Fibroblast of mammary gland (primary cell): ENCODE data around the gene LAMA3.

ENCODE experiments used
- DNase-seq: peaks from one replicate; pipeline ENCODE4 v3.0.0-alpha.2; 2010; ENCODE audit warnings: low read depth
- H3K4me3 ChIP-seq: 2 replicates; pipeline ENCODE4 v1.5.1; 2011; ENCODE audit warnings: low read depth, mild to moderate bottlenecking, low read length, moderate library complexity; ENCODE audit not compliant: control insufficient read depth
- TF ChIP-seq, protein P1 (sequence below): conservative IDR thresholded peaks from 2 replicates; pipeline ENCODE4 v1.5.1; 2011; ENCODE audit warnings: low read depth, low read length, inconsistent platforms; ENCODE audit not compliant: control insufficient read depth, insufficient read depth

The LAMA3 gene

DNA sequence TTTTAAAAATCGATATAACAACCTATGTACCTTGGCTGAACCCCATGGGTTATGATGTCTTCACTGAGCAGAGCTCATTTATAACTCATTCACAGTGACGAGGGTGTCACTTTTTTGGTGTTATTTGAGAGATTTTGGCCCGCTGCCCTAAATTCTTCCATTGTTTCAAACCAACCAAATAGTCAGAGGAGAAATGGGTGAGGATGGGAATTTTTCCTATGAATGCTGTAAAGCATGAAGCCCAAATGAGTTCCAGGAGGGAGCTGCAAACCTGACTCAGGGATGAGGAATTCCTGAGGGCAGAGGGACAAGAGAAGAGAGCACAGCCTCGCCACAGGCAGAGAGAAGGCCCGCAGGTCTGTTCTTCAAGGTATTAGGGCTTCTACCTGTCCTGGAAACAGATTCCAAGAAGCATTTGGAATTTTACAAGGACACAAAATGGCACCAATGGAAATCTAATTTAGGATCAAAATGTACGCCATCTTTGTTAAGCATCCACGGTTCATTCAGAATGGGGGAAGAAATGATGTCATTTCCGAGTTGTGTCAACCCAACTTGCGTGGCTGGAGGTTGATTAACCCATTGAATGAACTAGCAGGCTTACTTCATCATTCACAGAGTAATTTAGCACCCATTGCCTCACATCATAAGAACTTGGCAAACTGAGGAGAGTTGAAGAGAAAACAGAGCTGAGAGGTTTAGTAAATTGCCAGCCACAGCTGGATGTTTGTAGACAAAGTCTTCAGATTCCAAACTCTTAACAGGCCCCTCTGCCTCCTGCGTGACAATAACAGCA is 133.5 kb downstream of the LAMA3 start:
- TF ChIP-seq, protein P1, sequence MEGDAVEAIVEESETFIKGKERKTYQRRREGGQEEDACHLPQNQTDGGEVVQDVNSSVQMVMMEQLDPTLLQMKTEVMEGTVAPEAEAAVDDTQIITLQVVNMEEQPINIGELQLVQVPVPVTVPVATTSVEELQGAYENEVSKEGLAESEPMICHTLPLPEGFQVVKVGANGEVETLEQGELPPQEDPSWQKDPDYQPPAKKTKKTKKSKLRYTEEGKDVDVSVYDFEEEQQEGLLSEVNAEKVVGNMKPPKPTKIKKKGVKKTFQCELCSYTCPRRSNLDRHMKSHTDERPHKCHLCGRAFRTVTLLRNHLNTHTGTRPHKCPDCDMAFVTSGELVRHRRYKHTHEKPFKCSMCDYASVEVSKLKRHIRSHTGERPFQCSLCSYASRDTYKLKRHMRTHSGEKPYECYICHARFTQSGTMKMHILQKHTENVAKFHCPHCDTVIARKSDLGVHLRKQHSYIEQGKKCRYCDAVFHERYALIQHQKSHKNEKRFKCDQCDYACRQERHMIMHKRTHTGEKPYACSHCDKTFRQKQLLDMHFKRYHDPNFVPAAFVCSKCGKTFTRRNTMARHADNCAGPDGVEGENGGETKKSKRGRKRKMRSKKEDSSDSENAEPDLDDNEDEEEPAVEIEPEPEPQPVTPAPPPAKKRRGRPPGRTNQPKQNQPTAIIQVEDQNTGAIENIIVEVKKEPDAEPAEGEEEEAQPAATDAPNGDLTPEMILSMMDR = no peak
- DNase-seq = peak; percentile 66
- H3K4me3 ChIP-seq = no peak overlapping the region

DNA sequence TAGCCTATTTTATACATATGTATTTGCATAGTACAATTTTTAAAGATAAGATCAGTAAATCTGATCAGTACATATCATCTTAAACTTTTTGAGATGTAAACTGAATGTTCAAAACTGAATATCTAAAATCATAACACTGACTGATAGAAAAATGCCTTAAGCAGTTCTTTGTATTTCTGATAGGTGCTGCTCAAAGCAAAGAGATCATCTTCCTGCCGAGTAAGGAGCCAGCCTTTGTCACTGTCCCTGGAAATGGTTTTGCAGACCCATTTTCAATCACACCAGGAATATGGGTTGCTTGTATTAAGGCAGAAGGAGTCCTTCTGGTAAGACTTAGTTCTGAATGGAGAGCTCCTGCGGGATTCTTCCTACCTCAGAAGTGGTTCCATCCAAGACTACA is 135.0 kb downstream of the LAMA3 start:
- H3K4me3 ChIP-seq = no peak overlapping the region
- TF ChIP-seq, protein P1 = no peak
- peak; percentile 12 for DNase-seq

DNA sequence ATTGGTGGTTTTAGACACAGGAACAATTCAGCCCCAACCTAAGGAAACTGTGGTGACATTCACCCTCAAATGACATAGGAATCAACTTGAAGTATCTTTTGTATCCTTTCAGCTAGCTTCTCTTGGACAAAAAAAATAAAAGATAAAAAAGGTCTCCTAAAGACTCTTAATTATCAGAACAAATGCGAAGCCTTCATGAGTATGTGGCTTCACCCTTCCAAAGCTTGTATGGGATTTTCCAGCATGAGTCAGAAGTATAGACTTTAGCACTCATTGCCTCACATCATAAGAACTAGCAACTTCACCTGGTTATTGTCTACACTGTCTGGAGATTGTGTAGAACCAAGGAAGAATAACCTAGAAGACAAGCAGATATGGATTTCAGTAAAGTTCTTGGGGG is 135.4 kb downstream of the LAMA3 start:
- TF ChIP-seq, protein P1 = no peak
- peak; percentile 64 for DNase-seq
- no peak overlapping the region for H3K4me3 ChIP-seq

DNA sequence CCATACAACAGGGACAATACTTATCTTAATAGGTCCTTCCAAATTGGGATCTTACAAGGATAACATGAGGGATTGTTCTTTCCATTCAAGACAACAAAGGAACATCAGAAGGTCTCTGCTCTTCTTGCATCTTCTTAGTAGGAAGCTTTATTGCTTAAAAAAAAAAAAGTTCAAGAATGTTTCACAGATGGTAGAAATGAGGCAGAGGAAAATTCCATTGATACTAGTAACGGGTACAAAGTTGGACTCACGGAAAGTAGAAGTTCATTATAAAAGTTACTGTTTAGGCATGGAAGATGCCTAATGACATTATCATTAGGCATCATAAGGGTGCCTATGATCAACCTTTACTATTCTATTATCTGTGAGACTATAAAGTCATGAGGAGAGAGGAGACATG is 136.2 kb downstream of the LAMA3 start:
- DNase-seq = peak; percentile 62
- TF ChIP-seq, protein P1 = no peak
- H3K4me3 ChIP-seq = no peak overlapping the region

DNA sequence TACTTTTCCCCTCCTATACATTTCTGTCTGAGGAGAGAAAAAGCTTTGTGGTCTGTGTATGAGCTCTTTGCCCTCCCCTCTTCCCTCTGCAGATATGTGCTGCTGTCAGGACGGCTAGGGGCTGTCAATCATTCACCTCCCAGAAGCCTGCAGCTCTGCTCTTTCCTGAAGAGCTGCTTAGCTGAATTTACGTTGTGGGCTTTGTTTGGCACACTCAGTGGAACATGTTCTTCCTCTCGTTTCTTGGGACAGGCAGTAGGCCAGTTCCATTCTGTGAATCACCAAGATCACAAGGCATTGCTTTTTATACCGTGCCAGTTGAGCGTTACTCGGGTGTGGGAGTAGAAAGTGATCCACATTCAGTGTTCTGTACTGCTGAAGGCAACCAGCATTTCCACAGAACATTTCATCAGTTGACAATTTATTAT is 136.7 kb downstream of the LAMA3 start:
- DNase-seq = peak; percentile 98
- H3K4me3 ChIP-seq = no peak overlapping the region
- TF ChIP-seq, protein P1 = no peak

DNA sequence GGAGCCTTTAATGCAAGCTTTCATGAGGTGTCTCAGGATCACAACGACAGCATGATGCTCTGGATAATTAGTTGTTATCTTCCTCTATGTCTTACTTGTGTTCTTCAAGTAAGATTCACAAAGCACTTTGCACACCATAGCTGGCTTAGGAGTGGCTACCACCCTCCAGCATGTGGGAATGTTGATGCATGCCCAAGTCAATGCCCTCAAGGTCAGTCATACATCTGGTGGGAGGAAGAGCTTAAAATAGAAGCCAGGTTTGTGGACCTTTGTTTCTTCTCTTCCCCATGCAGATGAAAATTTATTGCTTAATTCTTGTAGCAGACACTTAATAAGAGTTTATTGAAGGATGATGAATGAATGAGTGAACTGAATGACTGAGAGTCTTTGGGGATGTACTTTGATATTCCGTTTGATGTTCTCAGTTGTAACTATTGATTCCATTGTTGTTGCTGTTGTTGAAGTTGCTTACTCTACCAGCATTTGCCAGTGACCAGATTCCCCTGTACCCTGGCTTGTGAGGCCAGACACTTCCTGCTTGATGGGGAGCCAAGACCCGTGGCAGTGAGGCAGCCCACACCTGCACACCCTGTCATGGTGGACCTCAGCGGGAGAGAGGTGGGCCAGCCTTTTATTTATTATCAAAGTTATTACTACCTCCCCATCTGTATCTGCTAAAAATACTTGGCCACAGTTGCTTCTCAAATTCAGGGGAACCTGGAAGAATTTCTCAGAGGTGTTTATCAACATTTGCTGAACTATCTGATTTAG is 137.8 kb downstream of the LAMA3 start:
- TF ChIP-seq, protein P1 = no peak
- no peak overlapping the region for H3K4me3 ChIP-seq
- DNase-seq = peak; percentile 58
